HUES6 (cell line): ENCODE results near the gene SPINDOC.

ENCODE experiments used
- H3K27ac ChIP-seq: 2 replicates; pipeline ENCODE4 v1.7.0; 2013; ENCODE audit warnings: low read depth, mild to moderate bottlenecking, low read length, inconsistent platforms
- H3K27me3 ChIP-seq: 2 replicates; pipeline ENCODE4 v1.6.1; 2013; ENCODE audit warnings: low read length; ENCODE audit not compliant: control insufficient read depth, insufficient read depth
- H3K36me3 ChIP-seq: 2 replicates; pipeline ENCODE4 v1.6.1; 2013; ENCODE audit warnings: low read length; ENCODE audit not compliant: control insufficient read depth, insufficient read depth
- H3K4me1 ChIP-seq: 2 replicates; pipeline ENCODE4 v1.6.1; 2013; ENCODE audit warnings: low read length; ENCODE audit not compliant: control insufficient read depth, insufficient read depth
- H3K4me3 ChIP-seq: 2 replicates; pipeline ENCODE4 v1.5.1; 2013; ENCODE audit warnings: low read depth, low read length
- H3K9ac ChIP-seq: one replicate; pipeline ENCODE4 v1.6.1; 2013; ENCODE audit warnings: mild to moderate bottlenecking, low read length
- H3K9me3 ChIP-seq: 2 replicates; pipeline ENCODE4 v1.6.1; 2013; ENCODE audit warnings: low read depth, low read length; ENCODE audit not compliant: control insufficient read depth, insufficient read depth

SPINDOC gene

GRCh38 chr11:63834535-63835157 lies 21.4 kb downstream of the SPINDOC start:
- Histone ChIP-seq H3K36me3 (no peaks in the 10 kb centered on the region), H3K4me3 (no peak overlapping the region), H3K27ac (no peak overlapping the region), H3K9me3 (no peaks in the 10 kb centered on the region), H3K4me1 (peaks cover 29% of the 10 kb centered on the region), H3K9ac (no peak overlapping the region), H3K27me3 (no peaks in the 10 kb centered on the region)

- H3K9ac ChIP-seq: no peak overlapping the region
- H3K36me3 ChIP-seq: no peaks in the 10 kb centered on the region
- peaks cover 29% of the 10 kb centered on the region for H3K4me1 ChIP-seq
- H3K27me3 ChIP-seq: no peaks in the 10 kb centered on the region
- no peak overlapping the region for H3K27ac ChIP-seq
- H3K4me3 ChIP-seq: no peak overlapping the region
- H3K9me3 ChIP-seq: no peaks in the 10 kb centered on the region
Observed at GRCh38 chr11:63835158-63835545, 21.9 kb downstream of the SPINDOC start.

- Histone ChIP-seq H3K4me1 (peaks cover 37% of the 10 kb centered on the region), H3K27ac (no peak overlapping the region), H3K27me3 (no peaks in the 10 kb centered on the region), H3K4me3 (no peak overlapping the region), H3K9ac (no peak overlapping the region), H3K9me3 (no peaks in the 10 kb centered on the region), H3K36me3 (no peaks in the 10 kb centered on the region)
Observed at GRCh38 chr11:63837027-63837688, 23.9 kb downstream of the SPINDOC start.

GRCh38 chr11:63837739-63838138 lies 24.5 kb downstream of the SPINDOC start:
- Histone ChIP-seq H3K27ac (no peak overlapping the region), H3K27me3 (no peaks in the 10 kb centered on the region), H3K9me3 (no peaks in the 10 kb centered on the region), H3K9ac (peak overlapping the region; percentile 20), H3K4me3 (no peak overlapping the region), H3K36me3 (no peaks in the 10 kb centered on the region), H3K4me1 (peaks cover 37% of the 10 kb centered on the region)

GRCh38 chr11:63838150-63838677 lies 25.0 kb downstream of the SPINDOC start:
- peak overlapping the region; percentile 20 for H3K9ac ChIP-seq
- no peaks in the 10 kb centered on the region for H3K36me3 ChIP-seq
- H3K4me3 ChIP-seq: peak overlapping the region; percentile 41
- H3K27ac ChIP-seq: no peak overlapping the region
- peaks cover 41% of the 10 kb centered on the region for H3K4me1 ChIP-seq
- H3K9me3 ChIP-seq: no peaks in the 10 kb centered on the region
- H3K27me3 ChIP-seq: no peaks in the 10 kb centered on the region

- peak within 1 kb of the TSS; percentile 79 for H3K9ac ChIP-seq
- no peaks in the 10 kb centered on the region for H3K27me3 ChIP-seq
- H3K27ac ChIP-seq: no peak within 1 kb of the TSS
- H3K4me1 ChIP-seq: peaks cover 44% of the 10 kb centered on the region
- H3K4me3 ChIP-seq: peak within 1 kb of the TSS; percentile 76
- H3K36me3 ChIP-seq: peaks cover under 1% of the 10 kb centered on the region; the same call in 1 of the 2 replicates
- H3K9me3 ChIP-seq: no peaks in the 10 kb centered on the region
Observed at GRCh38 chr11:63838678-63839507, 25.6 kb downstream of the SPINDOC start, which contains the start of gene MARK2. Gene MARK2 (plus strand): TSS chr11:63839110. CDS start chr11:63839507, 397 bp downstream.

GRCh38 chr11:63839508-63840355 lies 26.5 kb downstream of the SPINDOC start:
- Histone ChIP-seq H3K36me3 (peaks cover 3% of the 10 kb centered on the region; the same call in 1 of the 2 replicates), H3K4me3 (peak overlapping the region; percentile 76), H3K4me1 (peaks cover 52% of the 10 kb centered on the region), H3K9ac (peak overlapping the region; percentile 79), H3K9me3 (no peaks in the 10 kb centered on the region), H3K27ac (no peak overlapping the region), H3K27me3 (no peaks in the 10 kb centered on the region)

- H3K36me3 ChIP-seq: peaks cover 3% of the 10 kb centered on the region; the same call in 1 of the 2 replicates
- H3K27ac ChIP-seq: no peak overlapping the region
- peaks cover 60% of the 10 kb centered on the region for H3K4me1 ChIP-seq
- no peaks in the 10 kb centered on the region for H3K27me3 ChIP-seq
- peak overlapping the region; percentile 79 for H3K9ac ChIP-seq
- H3K4me3 ChIP-seq: peak overlapping the region; percentile 76
- H3K9me3 ChIP-seq: no peaks in the 10 kb centered on the region
Observed at GRCh38 chr11:63840356-63841060, 27.3 kb downstream of the SPINDOC start.

- peaks cover 3% of the 10 kb centered on the region; the same call in 1 of the 2 replicates for H3K36me3 ChIP-seq
- no peaks in the 10 kb centered on the region for H3K27me3 ChIP-seq
- no peaks in the 10 kb centered on the region for H3K9me3 ChIP-seq
- no peak overlapping the region for H3K27ac ChIP-seq
- H3K9ac ChIP-seq: peak overlapping the region; percentile 79
- peaks cover 62% of the 10 kb centered on the region for H3K4me1 ChIP-seq
- peak overlapping the region; percentile 76 for H3K4me3 ChIP-seq
Observed at GRCh38 chr11:63841554-63841953, 28.3 kb downstream of the SPINDOC start.

GRCh38 chr11:63843041-63843440 lies 29.8 kb downstream of the SPINDOC start:
- peaks cover 3% of the 10 kb centered on the region; the same call in 1 of the 2 replicates for H3K36me3 ChIP-seq
- no peak overlapping the region; the same call in 1 of the 2 replicates for H3K27ac ChIP-seq
- 0 out of 2 replicates have a peak overlapping the region, but pooled peaks have one; percentile 6 for H3K4me3 ChIP-seq
- peaks cover 67% of the 10 kb centered on the region for H3K4me1 ChIP-seq
- H3K9ac ChIP-seq: peak overlapping the region; percentile 15
- H3K27me3 ChIP-seq: no peaks in the 10 kb centered on the region
- H3K9me3 ChIP-seq: no peaks in the 10 kb centered on the region
